CD4-positive, alpha-beta T cell treated with Interleukin-17A for 1 hour (primary cell): ENCODE results near the gene CEACAM7.
A peak's percentile ranks its signal among the peaks of the same experiment; 100 is the strongest.

Source experiments
- DNase-seq: peaks from one replicate; pipeline ENCODE4 v3.0.0-alpha.2; 2020

The CEACAM7 gene

GRCh38 chr19:41646589-41647204 lies 41.4 kb downstream of the CEACAM7 start:
- peak; percentile 22 for DNase-seq

DNA sequence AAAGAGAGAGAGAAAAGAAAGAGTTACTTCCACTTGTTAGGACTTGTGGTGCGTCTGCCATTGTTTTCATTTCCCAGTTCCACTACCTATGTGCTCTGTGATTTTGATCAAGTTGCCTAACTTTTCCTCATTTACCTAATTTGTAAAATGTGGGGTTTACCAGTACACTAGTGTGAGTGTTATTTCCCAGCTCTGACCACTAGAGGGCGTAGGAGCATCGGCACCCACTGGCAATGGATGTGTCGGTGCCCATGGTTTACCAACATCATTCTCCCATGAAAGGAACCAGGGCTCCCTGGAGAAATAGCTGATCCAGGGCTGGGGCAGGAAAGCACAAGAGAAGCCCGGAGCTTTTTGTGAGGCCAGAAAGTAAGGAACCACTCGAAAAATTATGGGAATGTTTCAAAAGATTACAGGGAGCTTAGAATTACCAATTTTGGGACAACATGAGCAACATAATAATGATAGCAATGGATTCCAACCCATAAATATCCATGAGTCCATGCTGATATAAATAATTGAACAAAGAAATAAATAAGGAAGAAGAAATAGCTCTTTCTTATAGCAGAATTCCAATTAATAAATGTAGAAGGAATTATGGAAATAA lies 46.1 kb downstream of the CEACAM7 start:
- DNase-seq, result peak; percentile 79

DNA sequence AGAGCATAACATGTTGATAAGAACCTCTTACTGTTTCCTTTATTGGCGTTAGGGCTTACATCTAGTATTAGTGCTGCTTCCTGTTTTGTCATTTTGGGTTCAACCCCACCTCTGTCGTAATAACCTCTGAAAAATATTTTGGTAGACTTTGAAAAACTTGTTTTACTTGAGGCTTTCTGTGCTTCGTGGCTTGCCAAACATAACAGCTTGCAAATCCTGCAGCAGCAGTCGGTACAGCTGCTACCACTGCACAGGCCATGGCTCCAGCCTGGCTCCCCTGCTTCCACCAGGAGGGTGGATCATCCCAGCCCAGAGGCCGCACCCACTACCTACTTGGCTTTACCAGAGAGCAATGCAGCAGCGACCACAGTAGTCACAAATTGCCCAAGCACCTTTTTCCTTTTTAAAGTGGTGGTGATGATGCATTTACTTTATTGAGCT lies 49.4 kb downstream of the CEACAM7 start:
- DNase-seq, result peak; percentile 6

GRCh38 chr19:41637484-41637883 lies 50.6 kb downstream of the CEACAM7 start:
- DNase-seq, result no peak

- no peak for DNase-seq
These were observed 59.9 kb downstream of the CEACAM7 start for GRCh38 chr19:41627966-41628675.

DNA sequence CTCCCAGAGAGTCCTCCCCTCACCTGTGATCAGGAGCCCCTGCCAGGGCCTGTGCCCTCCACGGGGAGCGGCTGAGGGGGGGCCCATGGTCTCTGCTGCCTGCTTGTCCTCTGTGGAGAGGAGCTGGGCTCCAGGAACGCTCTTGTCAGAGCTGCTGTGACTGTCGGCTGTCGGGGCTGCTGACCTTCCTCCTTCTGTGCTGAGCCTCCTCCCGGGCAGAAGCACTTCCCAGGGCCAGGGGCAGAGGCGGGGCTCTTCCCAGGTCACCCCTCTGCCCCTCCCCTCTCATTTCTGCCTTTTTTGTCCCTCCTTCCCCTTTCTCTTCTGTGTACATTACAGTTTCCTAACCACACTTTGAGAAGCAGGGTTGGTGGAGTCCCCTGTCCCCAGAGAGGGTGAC lies 61.2 kb downstream of the CEACAM7 start, which contains the start of gene CEACAM4:
Gene CEACAM4 (minus strand): TSS at position 198 of the 400 bp plus-strand sequence. CDS start 111 bp downstream, at position 87.
- DNase-seq, result peak; percentile 4

DNA sequence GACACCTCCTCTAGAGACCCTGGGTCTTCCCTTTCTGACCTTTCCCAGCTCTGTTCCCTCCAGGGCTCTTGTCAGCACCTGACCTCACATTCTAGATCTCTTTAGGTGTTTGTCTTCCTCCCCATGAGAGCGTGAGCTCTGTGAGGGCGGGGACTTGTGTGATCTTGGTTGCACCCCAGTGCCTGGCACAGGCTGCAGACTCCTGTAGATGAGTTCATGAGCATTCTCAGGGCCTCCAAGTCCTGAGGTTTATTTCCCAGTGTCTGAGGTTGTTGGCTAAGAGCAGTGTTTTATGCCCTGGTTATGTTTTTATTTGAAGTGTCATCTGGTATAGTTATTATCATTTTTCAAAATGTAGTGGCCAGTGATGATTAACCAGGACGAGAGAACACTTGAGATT lies 61.8 kb downstream of the CEACAM7 start:
- no peak for DNase-seq

DNA sequence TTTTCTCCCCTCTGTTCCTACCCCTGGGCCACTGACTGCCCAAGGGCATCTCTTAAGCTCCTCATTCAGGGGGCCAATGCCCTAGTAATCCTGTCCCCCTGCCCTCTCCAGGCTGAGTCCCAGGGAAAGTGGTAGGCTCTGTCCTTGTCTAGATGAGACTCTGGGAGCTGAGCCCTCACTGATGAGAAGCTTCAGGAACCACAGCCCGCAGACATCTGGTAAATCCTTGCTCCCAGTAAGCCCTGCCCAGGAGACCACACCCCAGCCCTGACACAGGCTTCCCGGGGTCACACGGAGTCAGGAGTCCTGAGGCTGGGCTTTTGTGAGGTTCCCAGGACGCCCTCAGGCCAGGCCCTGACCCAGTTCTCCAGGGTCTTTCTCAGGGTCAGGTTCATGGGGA lies 63.1 kb downstream of the CEACAM7 start:
- DNase-seq, result no peak

DNA sequence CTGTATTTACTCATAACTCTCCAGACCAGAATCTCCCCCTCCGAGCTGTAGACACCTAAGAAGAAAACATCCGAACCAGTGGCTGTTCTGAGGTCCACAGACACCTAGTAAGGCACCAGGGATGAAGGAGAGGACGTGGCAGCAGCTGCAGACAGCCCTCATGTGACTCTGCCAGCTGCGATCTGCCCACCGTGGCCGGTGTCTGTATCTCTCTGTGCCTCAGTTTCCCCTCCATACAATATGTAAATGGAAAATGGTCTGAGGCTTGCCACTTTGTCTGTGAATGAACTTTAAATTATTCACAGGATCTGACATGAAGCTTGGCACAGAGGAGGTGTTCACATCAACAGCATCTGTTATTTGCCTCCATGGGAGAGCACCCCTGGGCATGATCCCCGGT lies 63.6 kb downstream of the CEACAM7 start:
- DNase-seq, result no peak

GRCh38 chr19:41623360-41623759 lies 64.7 kb downstream of the CEACAM7 start:
- no peak for DNase-seq
